Ascending aorta (tissue), 2 donors: ENCODE data around the gene ENHO. TPM values are rescaled to one million over a fixed set of nuclear protein-coding genes. Genes with fewer than 3 reads are reported as not detected.

Source experiments
- DNase-seq, 2 donors: peaks; one replicate each; pipeline ENCODE4 v3.0.0-alpha.2; 2019; ENCODE audit warnings: low spot score in 2 of 2
- H3K27ac ChIP-seq, 2 donors: fragments of 200-600 bp; sonication (generic); one replicate each; pipeline ENCODE4 v1.5.1; 2016 to 2017; ENCODE audit warnings: mild to moderate bottlenecking in 1 of 2
- H3K27me3 ChIP-seq: fragments of 200-600 bp; sonication (generic); one replicate; pipeline ENCODE4 v1.5.1; 2017
- H3K36me3 ChIP-seq, 2 donors: fragments of 200-600 bp; sonication (generic); one replicate each; pipeline ENCODE4 v1.5.1; 2016
- H3K4me1 ChIP-seq, 2 donors: fragments of 200-600 bp; sonication (generic); one replicate each; pipeline ENCODE4 v1.5.1; 2016 to 2017; ENCODE audit warnings: mild to moderate bottlenecking in 1 of 2
- H3K4me3 ChIP-seq, 2 donors: fragments of 200-600 bp; sonication (generic); one replicate each; pipeline ENCODE4 v1.5.1; 2016 to 2017; ENCODE audit warnings: mild to moderate bottlenecking in 1 of 2
- H3K9me3 ChIP-seq, 2 donors: fragments of 200-600 bp; sonication (generic); one replicate each; pipeline ENCODE4 v1.5.1; 2016
- CTCF ChIP-seq, 3 experiments: fragments of 200-600 bp in 2 of 3; fragments of 450-650 bp in 1 of 3; sonication (generic) in 2 of 3; IDR thresholded peaks; one replicate each; pipeline ENCODE4 v1.5.1; 2016 to 2019; ENCODE audit warnings: antibody characterized with exemption in 3 of 3, mild to moderate bottlenecking in 1 of 3, moderate library complexity in 1 of 3
- intact Hi-C: fragments of 100-400 bp; cut with DNase I; formaldehyde crosslinking; loops from one replicate; pipeline ENCODE4 v1.15.1; 2023
- total RNA-seq: library from RNA; depleted of rRNA; stranded (reverse); fragments of >200 nt; gene quantifications from one replicate; pipeline ENCODE4 v1.1.0, GENCODE V29; 2016

Gene ENHO
- total RNA-seq, 1 donor from 2014 or later, result not detected

GRCh38 chr9:34513567-34514214 lies 9.1 kb downstream of the ENHO start:
- peak in 1 of 2 donors; percentile 46 for DNase-seq
- H3K9me3 ChIP-seq, result no peaks in the 10 kb centered on the region
- no peaks in the 10 kb centered on the region for H3K27me3 ChIP-seq
- TF ChIP-seq CTCF (IDR thresholded peaks at IDR 0.05), result no peak
- no peak overlapping the region for H3K27ac ChIP-seq
- intact Hi-C loops, result no loop called here
- no peaks in the 10 kb centered on the region for H3K36me3 ChIP-seq
- no peak overlapping the region for H3K4me3 ChIP-seq
- H3K4me1 ChIP-seq, result no peaks in the 10 kb centered on the region

GRCh38 chr9:34512131-34513078 lies 10.4 kb downstream of the ENHO start:
- no peak for TF ChIP-seq CTCF (IDR thresholded peaks at IDR 0.05)
- H3K9me3 ChIP-seq, result no peaks in the 10 kb centered on the region
- no peaks in the 10 kb centered on the region for H3K27me3 ChIP-seq
- no peaks in the 10 kb centered on the region for H3K4me1 ChIP-seq
- H3K4me3 ChIP-seq, result no peak overlapping the region
- no peak overlapping the region for H3K27ac ChIP-seq
- intact Hi-C loops, result no loop called here
- H3K36me3 ChIP-seq, result no peaks in the 10 kb centered on the region
- peak in 1 of 2 donors; percentile 40 for DNase-seq

- no peak for TF ChIP-seq CTCF (IDR thresholded peaks at IDR 0.05)
- intact Hi-C loops, result no loop called here
- no peaks in the 10 kb centered on the region for H3K9me3 ChIP-seq
- H3K4me1 ChIP-seq, result no peaks in the 10 kb centered on the region
- no peak overlapping the region for H3K4me3 ChIP-seq
- no peak overlapping the region for H3K27ac ChIP-seq
- H3K36me3 ChIP-seq, result no peaks in the 10 kb centered on the region
- peak in 1 of 2 donors; percentile 44 for DNase-seq
- no peaks in the 10 kb centered on the region for H3K27me3 ChIP-seq
These were observed 12.0 kb downstream of the ENHO start for GRCh38 chr9:34510497-34511468.

- Histone ChIP-seq H3K4me1 (no peaks in the 10 kb centered on the region), H3K9me3 (no peaks in the 10 kb centered on the region), H3K27ac (no peak overlapping the region), H3K4me3 (no peak overlapping the region), H3K36me3 (no peaks in the 10 kb centered on the region), H3K27me3 (no peaks in the 10 kb centered on the region)
- DNase-seq, result peak in 1 of 2 donors; percentile 28
- TF ChIP-seq CTCF (IDR thresholded peaks at IDR 0.05), result no peak
- intact Hi-C loops, result loop anchor here (10.0 kb wide), 1 partner anchor 174 kb away; no protein-coding TSS in a partner anchor
These were observed 13.8 kb downstream of the ENHO start for GRCh38 chr9:34508951-34509350.

DNA sequence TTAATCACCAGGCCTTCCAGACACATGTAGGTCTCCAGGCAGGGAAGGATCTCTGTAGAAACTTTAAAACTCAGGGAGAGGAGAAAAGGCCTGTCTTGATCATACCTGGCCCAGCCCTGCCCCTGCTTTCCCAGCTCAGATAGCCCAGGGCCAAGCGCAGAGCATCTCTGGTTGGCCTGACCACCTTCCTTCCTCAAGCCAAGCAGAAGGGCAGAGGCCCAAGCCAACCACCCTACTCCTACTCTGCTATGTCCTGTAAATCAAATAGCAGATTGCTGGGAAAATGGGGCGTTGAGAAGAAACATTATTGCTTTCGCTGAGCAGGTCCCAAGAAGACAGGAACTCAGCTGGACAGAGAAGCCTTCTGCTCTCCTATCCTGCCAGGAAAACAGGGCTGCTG lies 14.3 kb downstream of the ENHO start:
- Histone ChIP-seq H3K9me3 (no peaks in the 10 kb centered on the region), H3K4me1 (no peaks in the 10 kb centered on the region), H3K27ac (no peak overlapping the region), H3K27me3 (no peaks in the 10 kb centered on the region), H3K36me3 (no peaks in the 10 kb centered on the region), H3K4me3 (no peak overlapping the region)
- no peak for TF ChIP-seq CTCF (IDR thresholded peaks at IDR 0.05)
- intact Hi-C loops, result loop anchor here (10.0 kb wide), 1 partner anchor 174 kb away; no protein-coding TSS in a partner anchor
- peak in 1 of 2 donors; percentile 19 for DNase-seq
